ENCODE data around the gene HLA-DQB2.
A peak's percentile ranks its signal among the peaks of the same experiment; 100 is the strongest.
"Not testable (repeated sequence)": the region's sequence is repeated elsewhere in the genome, so short reads cannot be mapped to it uniquely, and the experiment has no call there.

The HLA-DQB2 gene

DNA sequence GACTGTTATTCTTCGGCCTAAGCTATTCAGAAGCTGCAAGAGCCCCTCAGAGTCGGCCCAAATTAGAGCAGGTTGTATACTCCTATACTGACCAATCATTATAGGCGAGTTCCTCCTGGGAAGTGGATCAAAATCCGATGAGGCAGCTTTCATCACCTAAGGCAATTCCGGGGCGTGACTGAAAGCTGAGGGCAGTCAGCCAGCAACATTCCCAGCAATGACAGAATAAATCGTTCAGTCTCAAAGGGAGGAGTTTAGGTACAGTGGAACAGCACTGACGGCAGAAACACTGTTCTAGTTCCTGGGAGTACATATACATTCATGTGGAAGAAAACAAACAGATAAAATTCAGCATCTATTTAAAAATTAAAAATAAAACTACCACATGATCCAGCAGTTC, 10.8 kb downstream of the HLA-DQB2 start:
- FAIRE-seq: no peak
- peak; percentile 24 for DNase-seq (ENCODE audit: insufficient read length, low spot score)

DNA sequence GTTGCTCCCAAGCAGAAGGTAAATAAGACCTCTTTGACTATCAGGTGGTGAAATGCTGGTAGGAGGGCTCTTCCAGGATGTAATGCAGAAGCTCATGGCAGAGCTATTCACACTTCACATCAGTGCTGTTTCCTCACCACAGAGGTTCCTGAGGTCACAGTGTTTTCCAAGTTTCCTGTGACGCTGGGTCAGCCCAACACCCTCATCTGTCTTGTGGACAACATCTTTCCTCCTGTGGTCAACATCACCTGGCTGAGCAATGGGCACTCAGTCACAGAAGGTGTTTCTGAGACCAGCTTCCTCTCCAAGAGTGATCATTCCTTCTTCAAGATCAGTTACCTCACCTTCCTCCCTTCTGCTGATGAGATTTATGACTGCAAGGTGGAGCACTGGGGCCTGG, 17.7 kb downstream of the HLA-DQB2 start:
- not testable (repeated sequence) for DNase-seq (ENCODE audit: insufficient read length, low spot score)
- FAIRE-seq: peak; percentile 94

DNA sequence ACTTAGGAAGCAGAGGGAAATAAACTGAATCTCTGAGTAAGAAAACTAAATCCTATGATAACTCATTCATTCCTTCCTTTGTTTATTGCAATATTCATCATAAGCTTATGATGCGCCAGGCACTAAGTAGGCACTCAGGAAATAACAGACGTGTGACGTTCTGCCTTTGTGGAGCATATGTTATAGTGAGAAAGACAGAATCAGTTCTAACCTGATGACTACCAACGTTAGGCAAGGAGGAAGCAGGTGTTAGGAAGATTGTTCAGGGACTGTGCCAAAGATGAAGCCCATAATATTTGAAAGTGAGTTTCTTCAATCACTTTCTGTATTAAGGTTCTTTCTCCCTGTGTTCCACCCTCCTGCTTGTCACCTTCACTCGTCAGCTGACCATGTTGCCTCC, 18.6 kb downstream of the HLA-DQB2 start:
- FAIRE-seq: no peak

DNA sequence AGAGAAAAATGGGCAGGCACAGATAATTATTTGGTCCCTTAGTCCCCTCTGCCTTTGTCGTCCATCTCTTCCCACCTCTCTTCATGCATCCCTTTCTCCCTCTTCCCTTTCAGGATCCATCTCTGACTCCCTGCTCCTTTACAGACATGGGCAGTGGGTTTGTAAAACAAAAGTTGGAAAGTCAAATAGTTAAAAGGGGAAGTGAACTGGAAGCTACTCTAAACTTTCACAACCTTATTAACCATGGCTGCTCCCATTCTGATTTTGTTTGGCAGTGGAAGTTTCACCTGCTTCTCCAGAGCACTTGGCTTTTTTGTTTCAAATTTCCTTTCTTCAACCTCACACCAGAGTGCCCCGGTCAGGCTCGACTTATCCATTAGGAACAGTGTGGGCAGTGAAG, 21.0 kb downstream of the HLA-DQB2 start:
- no peak for FAIRE-seq
- DNase-seq (ENCODE audit: insufficient read length, low spot score): no peak

More for the DNA sequence above, 18.6 kb downstream of the HLA-DQB2 start:
- DNase-seq (ENCODE audit: insufficient read length, low spot score): no peak

DNA sequence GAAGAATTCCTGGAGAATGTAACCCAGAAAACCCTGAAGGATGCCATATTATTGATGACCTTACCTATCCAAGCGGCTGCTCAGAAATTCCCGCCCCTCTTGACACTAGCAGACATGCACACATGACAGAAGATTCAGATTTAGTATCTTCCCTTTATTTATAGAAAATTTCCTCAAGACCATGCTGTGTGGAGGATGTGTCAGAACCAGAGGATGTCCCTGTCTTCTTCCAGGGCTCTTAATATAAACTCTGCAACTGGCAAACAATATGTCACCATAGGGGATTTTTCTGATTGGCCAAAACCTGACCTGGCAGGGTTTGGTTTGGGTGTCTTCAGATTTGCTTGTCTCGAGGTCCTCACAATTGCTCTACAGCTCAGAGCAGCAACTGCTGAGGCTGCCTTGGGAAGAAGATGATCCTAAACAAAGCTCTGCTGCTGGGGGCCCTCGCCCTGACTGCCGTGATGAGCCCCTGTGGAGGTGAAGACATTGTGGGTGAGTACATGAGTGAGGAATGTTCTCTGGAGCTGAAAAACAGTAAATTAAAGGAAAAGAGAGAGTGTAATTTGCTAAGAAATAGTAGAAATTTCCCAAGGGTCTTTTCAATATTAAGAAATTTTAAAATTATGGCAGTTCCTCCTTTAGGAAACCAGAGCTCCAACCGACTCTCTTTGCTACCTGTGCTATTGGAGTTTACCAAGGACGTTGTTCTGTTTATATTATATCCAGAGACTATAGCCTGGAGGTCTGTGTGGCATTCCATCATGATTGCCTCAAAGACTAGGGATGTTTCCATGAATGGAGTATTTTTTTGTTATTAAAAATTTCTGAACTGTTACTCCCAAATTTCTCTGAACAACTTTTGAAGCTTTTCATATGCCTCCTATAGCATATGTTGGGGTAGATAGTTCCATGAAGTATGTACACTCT, 22.0 kb downstream of the HLA-DQB2 start, which contains the start of gene HLA-DQA2:
Gene HLA-DQA2, plus strand, starts transcription at position 361 of the 930 bp plus-strand sequence. Its CDS starts 53 bp downstream, at position 414.
- FAIRE-seq: no peak
- DNase-seq (ENCODE audit: insufficient read length, low spot score): no peak

DNA sequence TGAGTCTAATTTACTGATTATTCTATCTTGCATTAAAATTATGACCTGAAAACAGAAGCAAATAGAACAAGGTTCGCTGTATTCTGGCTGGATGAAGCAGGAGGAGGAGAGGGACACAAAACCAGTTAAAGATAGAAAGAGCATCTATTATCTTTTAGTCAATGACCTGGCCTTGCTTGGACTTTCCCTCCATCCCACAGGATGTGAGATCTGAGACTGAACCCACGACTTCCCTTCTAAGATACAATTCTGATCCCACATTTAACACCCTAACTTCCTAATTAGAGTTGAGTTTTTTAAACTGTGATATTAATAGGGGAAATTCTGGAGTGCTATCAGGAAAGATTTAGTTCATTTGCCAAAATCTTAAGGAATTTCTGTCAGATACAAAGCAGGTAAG, 25.2 kb downstream of the HLA-DQB2 start:
- FAIRE-seq (no peak), DNase-seq (ENCODE audit: insufficient read length, low spot score) (no peak)

DNA sequence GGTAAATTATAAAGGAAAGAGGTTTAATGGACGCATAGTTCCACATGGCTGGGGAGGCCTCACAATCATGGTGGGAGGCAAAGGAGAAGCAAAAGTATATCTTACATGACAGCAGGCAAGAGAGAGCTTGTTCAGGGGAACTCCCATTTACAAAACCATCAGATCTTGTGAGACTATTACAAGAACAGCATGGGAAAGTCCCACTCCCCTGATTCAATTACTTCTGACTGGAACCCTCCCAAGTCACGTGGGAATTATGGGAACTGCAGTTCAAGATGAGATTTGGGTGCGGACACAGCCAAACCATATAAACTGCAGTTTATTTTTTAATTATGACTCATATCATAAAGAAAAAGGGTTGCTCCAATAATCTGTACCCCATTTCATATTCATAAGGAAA, 44.5 kb downstream of the HLA-DQB2 start:
- no peak for FAIRE-seq

DNA sequence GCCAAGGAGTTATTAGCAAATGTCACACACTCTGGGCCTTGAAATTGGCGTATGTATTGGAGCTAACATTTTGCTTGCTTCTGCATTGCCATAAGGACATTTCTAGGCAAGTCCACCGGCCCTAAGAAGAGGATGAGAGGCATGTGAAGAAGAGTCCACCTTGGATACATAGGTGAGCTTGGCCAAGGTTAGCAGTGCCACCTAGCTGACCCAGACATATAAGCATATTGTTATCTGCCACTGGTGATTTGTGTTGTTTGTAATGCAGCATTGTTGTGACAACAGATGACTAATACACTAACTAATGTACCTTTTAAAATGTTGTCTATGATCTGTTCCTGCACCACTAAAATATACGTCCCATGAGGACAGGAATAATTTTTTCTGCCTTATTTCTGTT, 46.9 kb downstream of the HLA-DQB2 start:
- FAIRE-seq: peak; percentile 9

More for the DNA sequence above, 44.5 kb downstream of the HLA-DQB2 start:
- DNase-seq (ENCODE audit: insufficient read length, low spot score): no peak

DNA sequence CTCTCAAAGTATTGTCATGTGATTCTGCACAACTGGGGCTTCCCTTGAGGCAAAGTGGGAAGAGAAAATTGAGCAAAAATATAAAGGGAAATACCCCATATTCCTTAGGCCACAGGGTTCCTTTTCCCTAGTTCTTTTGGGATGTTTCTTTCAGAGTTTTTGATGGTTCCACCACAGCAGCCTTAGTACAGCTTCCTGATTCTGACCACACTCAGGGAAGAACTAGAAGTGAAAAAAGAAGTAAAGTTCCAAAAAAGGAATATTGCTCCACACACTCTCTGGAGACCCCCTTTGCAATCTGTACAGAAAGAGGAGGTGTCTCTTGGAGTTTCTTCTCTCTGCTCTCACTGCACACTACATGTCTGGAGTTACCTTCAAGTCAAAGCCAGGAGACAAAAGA, 50.1 kb downstream of the HLA-DQB2 start:
- DNase-seq (ENCODE audit: insufficient read length, low spot score) (no peak), FAIRE-seq (no peak)

More for the DNA sequence above, 46.9 kb downstream of the HLA-DQB2 start:
- no peak for DNase-seq (ENCODE audit: insufficient read length, low spot score)

DNA sequence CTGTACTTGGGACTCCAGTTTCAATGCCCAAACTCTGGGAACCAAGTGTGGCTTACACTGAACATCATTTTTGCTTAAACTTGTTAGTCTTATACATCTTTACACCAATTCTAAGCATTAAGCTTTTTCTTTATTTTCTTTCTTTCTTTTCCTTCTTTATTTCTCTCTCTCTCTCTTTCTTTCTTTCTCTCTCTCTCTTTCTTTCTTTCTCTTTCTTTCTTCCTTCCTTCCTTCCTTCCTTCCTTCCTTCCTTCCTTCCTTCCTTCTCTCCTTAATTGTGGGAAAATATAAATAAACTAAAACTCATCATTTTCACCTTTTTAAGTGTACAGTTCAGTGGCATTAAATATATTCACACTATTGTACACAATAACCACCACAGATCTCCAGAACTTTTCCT, 53.7 kb downstream of the HLA-DQB2 start:
- no peak for FAIRE-seq

More for the DNA sequence above, 53.7 kb downstream of the HLA-DQB2 start:
- no peak for DNase-seq (ENCODE audit: insufficient read length, low spot score)

Data from HTR-8/SVneo (cell line).